Measurements from ENCODE around the gene OR13D1.
"Not testable (repeated sequence)": the region's sequence is repeated elsewhere in the genome, so short reads cannot be mapped to it uniquely, and the experiment has no call there.

The OR13D1 gene, protein sequence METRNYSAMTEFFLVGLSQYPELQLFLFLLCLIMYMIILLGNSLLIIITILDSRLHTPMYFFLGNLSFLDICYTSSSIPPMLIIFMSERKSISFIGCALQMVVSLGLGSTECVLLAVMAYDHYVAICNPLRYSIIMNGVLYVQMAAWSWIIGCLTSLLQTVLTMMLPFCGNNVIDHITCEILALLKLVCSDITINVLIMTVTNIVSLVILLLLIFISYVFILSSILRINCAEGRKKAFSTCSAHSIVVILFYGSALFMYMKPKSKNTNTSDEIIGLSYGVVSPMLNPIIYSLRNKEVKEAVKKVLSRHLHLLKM

GRCh38 chr9:104694218-104694617 lies at the start of gene OR13D1:
Gene OR13D1, plus strand, starts transcription at chr9:104694518. Its CDS starts 0 bp downstream, at chr9:104694518.
- H3K4me3 ChIP-seq (ENCODE audit: low read depth, low read length) = no peak within 1 kb of the TSS
- DNase-seq (ENCODE audit: low read depth) = no peak
- TF ChIP-seq, protein P1, sequence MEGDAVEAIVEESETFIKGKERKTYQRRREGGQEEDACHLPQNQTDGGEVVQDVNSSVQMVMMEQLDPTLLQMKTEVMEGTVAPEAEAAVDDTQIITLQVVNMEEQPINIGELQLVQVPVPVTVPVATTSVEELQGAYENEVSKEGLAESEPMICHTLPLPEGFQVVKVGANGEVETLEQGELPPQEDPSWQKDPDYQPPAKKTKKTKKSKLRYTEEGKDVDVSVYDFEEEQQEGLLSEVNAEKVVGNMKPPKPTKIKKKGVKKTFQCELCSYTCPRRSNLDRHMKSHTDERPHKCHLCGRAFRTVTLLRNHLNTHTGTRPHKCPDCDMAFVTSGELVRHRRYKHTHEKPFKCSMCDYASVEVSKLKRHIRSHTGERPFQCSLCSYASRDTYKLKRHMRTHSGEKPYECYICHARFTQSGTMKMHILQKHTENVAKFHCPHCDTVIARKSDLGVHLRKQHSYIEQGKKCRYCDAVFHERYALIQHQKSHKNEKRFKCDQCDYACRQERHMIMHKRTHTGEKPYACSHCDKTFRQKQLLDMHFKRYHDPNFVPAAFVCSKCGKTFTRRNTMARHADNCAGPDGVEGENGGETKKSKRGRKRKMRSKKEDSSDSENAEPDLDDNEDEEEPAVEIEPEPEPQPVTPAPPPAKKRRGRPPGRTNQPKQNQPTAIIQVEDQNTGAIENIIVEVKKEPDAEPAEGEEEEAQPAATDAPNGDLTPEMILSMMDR (IDR thresholded peaks at IDR 0.05; ENCODE audit: control insufficient read depth, extremely low read depth, insufficient read depth) = no peak

GRCh38 chr9:104658496-104659195 lies 35.7 kb upstream of the OR13D1 start:
- no peak overlapping the region for H3K4me3 ChIP-seq (ENCODE audit: low read depth, low read length)
- TF ChIP-seq, protein P1 (IDR thresholded peaks at IDR 0.05; ENCODE audit: control insufficient read depth, extremely low read depth, insufficient read depth) = no peak
- no peak for DNase-seq (ENCODE audit: low read depth)

DNA sequence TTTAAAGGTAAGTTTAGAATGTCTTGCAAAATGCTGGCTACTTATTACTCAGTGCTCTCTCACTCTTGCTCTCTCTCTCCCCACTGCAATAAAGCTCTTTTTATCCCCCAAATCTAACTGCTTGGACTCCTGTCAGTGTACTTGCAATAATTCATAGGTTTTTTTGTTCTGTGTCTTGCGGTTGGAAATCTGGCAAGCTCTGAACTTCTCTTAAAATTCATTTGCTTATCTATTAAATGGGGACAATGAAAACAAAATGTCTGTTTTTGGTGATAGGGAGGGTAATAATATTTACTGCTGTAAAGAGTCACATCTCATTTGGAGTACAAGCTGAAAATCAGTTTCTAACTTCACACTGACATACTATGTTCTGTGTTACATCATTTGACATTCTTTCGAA lies 18.7 kb upstream of the OR13D1 start:
- no peak overlapping the region for H3K4me3 ChIP-seq (ENCODE audit: low read depth, low read length)
- TF ChIP-seq, protein P1 (IDR thresholded peaks at IDR 0.05; ENCODE audit: control insufficient read depth, extremely low read depth, insufficient read depth) = no peak
- no peak for DNase-seq (ENCODE audit: low read depth)

DNA sequence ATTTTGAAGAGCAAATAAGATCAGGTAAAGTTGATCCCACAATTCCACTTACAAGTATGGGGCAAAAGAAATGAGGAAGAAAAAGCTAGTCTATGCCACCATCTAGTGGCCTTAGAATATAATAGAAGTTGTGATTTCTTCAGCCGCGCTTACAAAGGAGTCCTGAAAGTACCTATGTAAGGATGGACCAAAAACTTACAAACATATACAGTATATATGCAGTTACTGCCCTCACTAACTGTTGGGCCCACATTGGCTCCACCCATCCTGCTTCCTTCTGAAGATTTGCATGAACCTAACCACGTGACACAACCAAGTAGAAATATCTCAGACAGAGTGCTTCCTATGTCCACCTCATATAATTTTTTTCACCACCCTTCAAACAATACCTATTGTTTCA lies 11.7 kb upstream of the OR13D1 start:
- DNase-seq (ENCODE audit: low read depth) = peak; percentile 47
- TF ChIP-seq, protein P1 (IDR thresholded peaks at IDR 0.05; ENCODE audit: control insufficient read depth, extremely low read depth, insufficient read depth) = peak; percentile 62
- no peak overlapping the region for H3K4me3 ChIP-seq (ENCODE audit: low read depth, low read length)

- DNase-seq (ENCODE audit: low read depth) = no peak
- no peak overlapping the region for H3K4me3 ChIP-seq (ENCODE audit: low read depth, low read length)
- TF ChIP-seq, protein P1 (IDR thresholded peaks at IDR 0.05; ENCODE audit: control insufficient read depth, extremely low read depth, insufficient read depth) = no peak
Observed at GRCh38 chr9:104686081-104686480, 8.2 kb upstream of the OR13D1 start.

GRCh38 chr9:104700306-104700705 lies 6.0 kb downstream of the OR13D1 start:
- no peak for DNase-seq (ENCODE audit: low read depth)
- TF ChIP-seq, protein P1 (IDR thresholded peaks at IDR 0.05; ENCODE audit: control insufficient read depth, extremely low read depth, insufficient read depth) = no peak

DNA sequence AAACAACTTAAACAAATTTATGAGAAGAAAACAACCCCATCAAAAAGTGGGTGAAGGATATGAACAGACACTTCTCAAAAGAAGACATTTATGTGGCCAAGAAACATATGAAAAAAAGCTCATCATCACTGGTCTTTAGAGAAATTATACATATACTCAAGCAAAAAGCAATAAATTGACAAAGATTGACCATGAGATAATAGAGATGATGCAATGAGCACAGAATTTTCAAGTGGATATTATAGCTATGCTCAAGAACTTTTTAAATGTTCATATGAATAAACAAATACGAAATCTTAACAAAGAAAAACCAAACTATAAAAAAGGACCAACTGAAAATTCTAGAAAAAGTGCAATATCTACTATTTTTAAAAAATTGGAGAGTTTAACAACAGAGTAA lies 14.4 kb downstream of the OR13D1 start:
- not testable (repeated sequence) for H3K4me3 ChIP-seq (ENCODE audit: low read depth, low read length); DNase-seq (ENCODE audit: low read depth)

More at GRCh38 chr9:104700306-104700705, 6.0 kb downstream of the OR13D1 start:
- no peak overlapping the region for H3K4me3 ChIP-seq (ENCODE audit: low read depth, low read length)

All from LNCaP clone FGC (cell line).